HepG2 (cell line): ENCODE results near the gene BCKDHB. TPM values are rescaled to one million over a fixed set of nuclear protein-coding genes. Genes with fewer than 3 reads are reported as not detected.

ENCODE experiments used
- HES4 ChIP-seq: sonication (generic); formaldehyde crosslinking; IDR thresholded peaks from 2 replicates; pipeline ENCODE4 v1.9.0; 2021; ENCODE audit warnings: mild to moderate bottlenecking, missing genetic modification reagents, borderline replicate concordance
- REXO4 ChIP-seq: sonication (generic); formaldehyde crosslinking; IDR thresholded peaks from 2 replicates; pipeline ENCODE4 v1.8.0; 2022; ENCODE audit warnings: missing genetic modification reagents, mild to moderate bottlenecking, borderline replicate concordance
- SIN3B ChIP-seq: fragments of 150-350 bp; IDR thresholded peaks from 2 replicates; pipeline ENCODE4 v1.6.1; 2014; ENCODE audit warnings: low read length
- SPEN ChIP-seq: sonication (generic); formaldehyde crosslinking; IDR thresholded peaks from 2 replicates; pipeline ENCODE4 v1.5.1; 2020; ENCODE audit warnings: low read depth, mild to moderate bottlenecking, missing genetic modification reagents
- SRSF9 ChIP-seq: fragments of 200-400 bp; formaldehyde crosslinking; IDR thresholded peaks from 2 replicates; pipeline ENCODE4 v1.6.1; 2018; ENCODE audit warnings: borderline replicate concordance, mild to moderate bottlenecking, low read depth, low read length; ENCODE audit not compliant: insufficient read depth, poor library complexity, severe bottlenecking
- TBP ChIP-seq: sonication (generic); formaldehyde crosslinking; IDR thresholded peaks from 2 replicates; pipeline ENCODE4 v1.5.0; 2020; ENCODE audit warnings: missing genetic modification reagents
- TBX3 ChIP-seq: fragments of 450-650 bp; IDR thresholded peaks from 2 replicates; pipeline ENCODE4 v1.6.1; 2017; ENCODE audit warnings: antibody characterized with exemption, mild to moderate bottlenecking, inconsistent platforms, borderline replicate concordance
- TP53 ChIP-seq: sonication (generic); formaldehyde crosslinking; conservative IDR thresholded peaks from 2 replicates; pipeline ENCODE4 v1.4.0; 2020; ENCODE audit warnings: missing genetic modification reagents
- ZBTB37 ChIP-seq: sonication (generic); formaldehyde crosslinking; IDR thresholded peaks from 2 replicates; pipeline ENCODE4 v1.4.0; 2020; ENCODE audit warnings: mild to moderate bottlenecking, missing genetic modification reagents
- ZBTB42 ChIP-seq: sonication (generic); formaldehyde crosslinking; IDR thresholded peaks from 2 replicates; pipeline ENCODE4 v1.5.0; 2020; ENCODE audit warnings: mild to moderate bottlenecking, missing genetic modification reagents
- ZC3H4 ChIP-seq: sonication (generic); formaldehyde crosslinking; IDR thresholded peaks from 2 replicates; pipeline ENCODE4 v1.4.0; 2020; ENCODE audit warnings: missing genetic modification reagents, borderline replicate concordance
- ZKSCAN5 ChIP-seq: sonication (generic); formaldehyde crosslinking; IDR thresholded peaks from 2 replicates; pipeline ENCODE4 v1.5.1; 2020; ENCODE audit warnings: mild to moderate bottlenecking, missing genetic modification reagents
- ZNF230 ChIP-seq: sonication (generic); formaldehyde crosslinking; IDR thresholded peaks from 2 replicates; pipeline ENCODE4 v1.4.0; 2020; ENCODE audit warnings: mild to moderate bottlenecking, missing genetic modification reagents
- ZNF30 ChIP-seq: sonication (generic); formaldehyde crosslinking; IDR thresholded peaks from 2 replicates; pipeline ENCODE4 v1.5.0; 2020; ENCODE audit warnings: mild to moderate bottlenecking, missing genetic modification reagents
- ZNF329 ChIP-seq: sonication (generic); formaldehyde crosslinking; IDR thresholded peaks from 2 replicates; pipeline ENCODE4 v1.9.0; 2021; ENCODE audit warnings: low read depth, mild to moderate bottlenecking, missing genetic modification reagents
- ZNF331 ChIP-seq: sonication (generic); formaldehyde crosslinking; IDR thresholded peaks from 2 replicates; pipeline ENCODE4 v1.4.0; 2020; ENCODE audit warnings: missing genetic modification reagents
- ZNF33B ChIP-seq: sonication (generic); formaldehyde crosslinking; IDR thresholded peaks from 2 replicates; pipeline ENCODE4 v1.5.1; 2020; ENCODE audit warnings: mild to moderate bottlenecking, missing genetic modification reagents
- ZNF382 ChIP-seq: sonication (generic); formaldehyde crosslinking; IDR thresholded peaks from 2 replicates; pipeline ENCODE4 v1.5.0; 2020; ENCODE audit warnings: missing genetic modification reagents, mild to moderate bottlenecking, borderline replicate concordance
- ZNF670 ChIP-seq: sonication (generic); formaldehyde crosslinking; IDR thresholded peaks from 2 replicates; pipeline ENCODE4 v1.8.0; 2022; ENCODE audit warnings: mild to moderate bottlenecking, missing genetic modification reagents, borderline replicate concordance
- ZNF678 ChIP-seq: sonication (generic); formaldehyde crosslinking; IDR thresholded peaks from 2 replicates; pipeline ENCODE4 v1.4.0; 2020; ENCODE audit warnings: mild to moderate bottlenecking, missing genetic modification reagents
- ZNF724P ChIP-seq: sonication (generic); formaldehyde crosslinking; IDR thresholded peaks from 2 replicates; pipeline ENCODE4 v1.8.0; 2022; ENCODE audit warnings: missing genetic modification reagents, borderline replicate concordance
- ZNF740 ChIP-seq: sonication (generic); formaldehyde crosslinking; IDR thresholded peaks from 2 replicates; pipeline ENCODE4 v1.4.0; 2020; ENCODE audit warnings: missing genetic modification reagents
- ZNF746 ChIP-seq: sonication (generic); formaldehyde crosslinking; IDR thresholded peaks from 2 replicates; pipeline ENCODE4 v1.8.0; 2022; ENCODE audit warnings: mild to moderate bottlenecking, missing genetic modification reagents
- polyA plus RNA-seq, 8 experiments: library from polyadenylated mRNA; depleted of rRNA in 3 of 8; stranded (reverse) in 7 of 8; unstranded in 1 of 8; fragments of >200 nt; fragmentation: Illumina TruSeq in 4 of 8; extraction: Trizol in 4 of 8; gene quantifications; 2 replicates each; pipeline versions ENCODE4 v1.2.1 to v1.2.3, GENCODE V29; 2011 to 2016; ENCODE audit warnings: low read depth in 4 of 8, missing spikeins in 1 of 8, mixed read lengths in 1 of 8; ENCODE audit not compliant: insufficient read depth in 1 of 8
- total RNA-seq, 5 experiments: library from RNA; depleted of rRNA; stranded (reverse); fragments of >200 nt; fragmentation: Illumina TruSeq; extraction: Trizol; gene quantifications; 2 replicates each; pipeline ENCODE4 v1.2.3, GENCODE V29; 2016; ENCODE audit warnings: low read depth in 1 of 5
- TF ChIP-seq, protein P1 (sequence below): IDR thresholded peaks from 2 replicates; pipeline ENCODE4 v1.6.1; 2016

The BCKDHB gene
- total and polyA plus RNA-seq, 2 of the 13 experiments (the other 11 are each of a cell fraction or from before 2014, with no cell fraction given) = 10.8 to 13.6 TPM

GRCh38 chr6:80106418-80107235 lies at the start of gene BCKDHB (continued):
- no peak for TF ChIP-seq SIN3B
- no peak for TF ChIP-seq ZKSCAN5 (CRISPR knock-in tag)
- TF ChIP-seq, protein P1, sequence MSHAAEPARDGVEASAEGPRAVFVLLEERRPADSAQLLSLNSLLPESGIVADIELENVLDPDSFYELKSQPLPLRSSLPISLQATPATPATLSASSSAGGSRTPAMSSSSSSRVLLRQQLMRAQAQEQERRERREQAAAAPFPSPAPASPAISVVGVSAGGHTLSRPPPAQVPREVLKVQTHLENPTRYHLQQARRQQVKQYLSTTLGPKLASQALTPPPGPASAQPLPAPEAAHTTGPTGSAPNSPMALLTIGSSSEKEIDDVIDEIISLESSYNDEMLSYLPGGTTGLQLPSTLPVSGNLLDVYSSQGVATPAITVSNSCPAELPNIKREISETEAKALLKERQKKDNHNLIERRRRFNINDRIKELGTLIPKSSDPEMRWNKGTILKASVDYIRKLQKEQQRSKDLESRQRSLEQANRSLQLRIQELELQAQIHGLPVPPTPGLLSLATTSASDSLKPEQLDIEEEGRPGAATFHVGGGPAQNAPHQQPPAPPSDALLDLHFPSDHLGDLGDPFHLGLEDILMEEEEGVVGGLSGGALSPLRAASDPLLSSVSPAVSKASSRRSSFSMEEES (CRISPR knock-in tag) = peak; percentile 25; the same call in 1 of the 2 replicates
- TF ChIP-seq HES4 = peak; percentile 70; the same call in 1 of the 2 replicates
- TF ChIP-seq ZC3H4 (CRISPR knock-in tag) = no peak
- no peak for TF ChIP-seq ZNF230 (CRISPR knock-in tag)
- TF ChIP-seq TBX3 = no peak
- no peak for TF ChIP-seq SRSF9
- TF ChIP-seq ZNF382 (CRISPR knock-in tag) = no peak
- TF ChIP-seq ZNF670 (CRISPR knock-in tag) = peak; percentile 73; the same call in 1 of the 2 replicates
- no peak for TF ChIP-seq ZNF33B
- TF ChIP-seq ZNF724P (CRISPR knock-in tag) = peak; percentile 23; the same call in 1 of the 2 replicates
- no peak for TF ChIP-seq ZNF740
- TF ChIP-seq TBP (CRISPR knock-in tag) = no peak
- no peak for TF ChIP-seq ZBTB37
- 0 out of 2 replicates have a peak, but pooled peaks have one; percentile 66 for TF ChIP-seq ZNF746 (CRISPR knock-in tag)
- TF ChIP-seq ZBTB42 = no peak
- TF ChIP-seq ZNF678 (CRISPR knock-in tag) = no peak
- no peak for TF ChIP-seq ZNF30 (CRISPR knock-in tag)
- no peak for TF ChIP-seq ZNF329 (CRISPR knock-in tag)
- TF ChIP-seq ZNF331 (CRISPR knock-in tag) = peak; percentile 52
- TF ChIP-seq TP53 (CRISPR knock-in tag) = no peak
- TF ChIP-seq REXO4 (CRISPR knock-in tag) = no peak
- peak; percentile 84 for TF ChIP-seq SPEN
